EH (cell line): ENCODE results near the gene CRACR2B.

Source experiments
- DNase-seq: peaks from one replicate; pipeline ENCODE4 v3.0.0-alpha.2; 2015; ENCODE audit warnings: low read depth

The CRACR2B gene

GRCh38 chr11:868802-869201 is 41.1 kb downstream of the CRACR2B start:
- no peak for DNase-seq

GRCh38 chr11:869399-870126 is 41.8 kb downstream of the CRACR2B start:
- DNase-seq = no peak

GRCh38 chr11:870127-870413 is 42.4 kb downstream of the CRACR2B start:
- DNase-seq = peak; percentile 12

- no peak for DNase-seq
These were observed 42.7 kb downstream of the CRACR2B start for GRCh38 chr11:870418-870817.

- no peak for DNase-seq
These were observed 43.8 kb downstream of the CRACR2B start for GRCh38 chr11:871472-871871.

GRCh38 chr11:872799-873198 is 45.1 kb downstream of the CRACR2B start:
- DNase-seq = no peak

- DNase-seq = no peak
These were observed 46.0 kb downstream of the CRACR2B start for GRCh38 chr11:873706-874105.

- no peak for DNase-seq
These were observed 47.5 kb downstream of the CRACR2B start for GRCh38 chr11:875203-875602.

GRCh38 chr11:875769-876301 is 48.1 kb downstream of the CRACR2B start:
- no peak for DNase-seq

GRCh38 chr11:876545-876944 is 48.8 kb downstream of the CRACR2B start:
- DNase-seq = no peak

GRCh38 chr11:877565-877964 is 49.8 kb downstream of the CRACR2B start:
- DNase-seq = no peak

GRCh38 chr11:880447-880846 is 52.7 kb downstream of the CRACR2B start:
- DNase-seq = no peak
